Vagina (tissue), 1 donor: ENCODE data around the gene OR1C1. TPM values are rescaled to one million over a fixed set of nuclear protein-coding genes. Genes with fewer than 3 reads are reported as not detected.

Experiments used
- total RNA-seq: library from RNA; depleted of rRNA; stranded (reverse); fragments of >200 nt; gene quantifications from one replicate; pipeline ENCODE4 v1.2.3, GENCODE V29; 2016

OR1C1 gene
- total RNA-seq, 1 donor from 2014 or later = not detected

Other genes starting within 250 kb of the OR1C1 start
- not detected for gene OR2C3, start 224.1 kb downstream of the OR1C1 start, total RNA-seq
- gene GCSAML, start 211.4 kb downstream of the OR1C1 start, total RNA-seq = not detected
- gene OR2G2, start 172.2 kb downstream of the OR1C1 start, total RNA-seq = not detected
- not detected for gene OR2G3, start 155.0 kb downstream of the OR1C1 start, total RNA-seq
- not detected for gene OR13G1, start 80.8 kb downstream of the OR1C1 start, total RNA-seq
- not detected for gene OR6F1, start 43.9 kb downstream of the OR1C1 start, total RNA-seq
- gene OR14K1, start 21.9 kb downstream of the OR1C1 start, total RNA-seq = 1.5 TPM
- gene OR14A2, start 12.4 kb downstream of the OR1C1 start, total RNA-seq = not detected
- gene OR14A16, start 63.6 kb upstream of the OR1C1 start, total RNA-seq = not detected
- not detected for gene OR11L1, start 81.3 kb upstream of the OR1C1 start, total RNA-seq
- gene TRIM58, start 96.6 kb upstream of the OR1C1 start, total RNA-seq = 4.7 TPM
- gene OR2W3, start 135.0 kb upstream of the OR1C1 start, total RNA-seq = 3.9 TPM
- 0.98 TPM for gene OR2T8, start 159.7 kb upstream of the OR1C1 start, total RNA-seq
- gene OR2AJ1, start 164.3 kb upstream of the OR1C1 start, total RNA-seq = not detected
- gene OR2L8, start 188.3 kb upstream of the OR1C1 start, total RNA-seq = not detected
- gene OR2AK2, start 204.7 kb upstream of the OR1C1 start, total RNA-seq = not detected